Parathyroid adenoma (tissue), 2 donors: ENCODE measurements around the gene SLC35G1.

Experiments used
- H2AFZ ChIP-seq: fragments of 300-600 bp; sonication (generic); one replicate; pipeline ENCODE4 v1.7.0; 2017; ENCODE audit warnings: antibody characterized with exemption, mild to moderate bottlenecking
- H3K27ac ChIP-seq: fragments of 300-600 bp; sonication (generic); one replicate; pipeline ENCODE4 v1.7.0; 2017
- H3K27me3 ChIP-seq: fragments of 300-600 bp; sonication (generic); one replicate; pipeline ENCODE4 v1.7.0; 2017; ENCODE audit warnings: low read length; ENCODE audit not compliant: control insufficient read depth, insufficient read depth
- H3K36me3 ChIP-seq: fragments of 300-600 bp; sonication (generic); one replicate; pipeline ENCODE4 v1.7.0; 2017; ENCODE audit warnings: low read length; ENCODE audit not compliant: control insufficient read depth, insufficient read depth
- H3K4me1 ChIP-seq: fragments of 300-600 bp; sonication (generic); one replicate; pipeline ENCODE4 v1.7.0; 2017; ENCODE audit warnings: control low read depth
- H3K4me2 ChIP-seq: fragments of 300-600 bp; sonication (generic); one replicate; pipeline ENCODE4 v1.7.0; 2017; ENCODE audit warnings: low read length
- H3K4me3 ChIP-seq: fragments of 300-600 bp; sonication (generic); one replicate; pipeline ENCODE4 v1.7.0; 2017; ENCODE audit warnings: low read depth, low read length
- H3K79me2 ChIP-seq: fragments of 300-600 bp; sonication (generic); one replicate; pipeline ENCODE4 v1.7.0; 2017; ENCODE audit warnings: control low read depth
- H3K9ac ChIP-seq: fragments of 300-600 bp; sonication (generic); one replicate; pipeline ENCODE4 v1.7.0; 2017; ENCODE audit warnings: mild to moderate bottlenecking
- H3K9me3 ChIP-seq: fragments of 300-600 bp; sonication (generic); one replicate; pipeline ENCODE4 v1.7.0; 2017; ENCODE audit warnings: low read length; ENCODE audit not compliant: control insufficient read depth
- CTCF ChIP-seq: fragments of 300-600 bp; sonication (generic); IDR thresholded peaks from one replicate; pipeline ENCODE4 v1.7.0; 2017; ENCODE audit warnings: antibody characterized with exemption, mild to moderate bottlenecking
- donor health status: primary hyperparathyroidism.

SLC35G1 gene

GRCh38 chr10:93859049-93859655 lies 34.6 kb upstream of the SLC35G1 start:
- Histone ChIP-seq H3K4me1 (no peaks in the 10 kb centered on the region), H3K4me2 (no peak overlapping the region), H3K9ac (no peak overlapping the region), H3K79me2 (no peaks in the 10 kb centered on the region), H3K27ac (no peak overlapping the region), H3K4me3 (no peak overlapping the region), H3K36me3 (no peaks in the 10 kb centered on the region), H3K9me3 (no peaks in the 10 kb centered on the region), H3K27me3 (no peaks in the 10 kb centered on the region), H2AFZ (no peak overlapping the region)
- TF ChIP-seq CTCF: no peak

DNA sequence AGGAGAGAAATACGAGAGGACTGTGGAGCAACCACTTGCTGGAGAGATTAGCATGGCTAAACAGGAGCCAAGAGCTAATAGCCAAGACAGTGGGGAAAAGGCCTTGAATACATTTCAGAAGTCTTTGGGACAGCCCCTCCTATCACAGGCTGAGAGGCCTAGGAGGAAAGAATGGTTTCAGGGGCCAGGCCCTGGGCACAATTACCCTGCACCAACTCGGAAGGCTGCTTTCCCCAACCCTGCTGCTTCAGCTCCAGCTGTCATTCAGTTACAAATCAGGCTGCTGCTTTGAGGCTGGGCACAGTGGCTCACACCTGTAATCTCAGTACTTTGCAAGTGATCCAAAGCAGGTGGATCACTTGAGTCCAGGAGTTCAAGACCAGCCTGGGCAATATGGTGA lies 32.0 kb upstream of the SLC35G1 start:
- H3K9me3 ChIP-seq: no peaks in the 10 kb centered on the region
- H3K79me2 ChIP-seq: no peaks in the 10 kb centered on the region
- no peak overlapping the region for H3K4me3 ChIP-seq
- no peak overlapping the region for H3K9ac ChIP-seq
- no peak for TF ChIP-seq CTCF
- no peaks in the 10 kb centered on the region for H3K36me3 ChIP-seq
- no peaks in the 10 kb centered on the region for H3K4me1 ChIP-seq
- no peak overlapping the region for H2AFZ ChIP-seq
- H3K27me3 ChIP-seq: no peaks in the 10 kb centered on the region
- no peak overlapping the region for H3K27ac ChIP-seq
- H3K4me2 ChIP-seq: no peak overlapping the region

DNA sequence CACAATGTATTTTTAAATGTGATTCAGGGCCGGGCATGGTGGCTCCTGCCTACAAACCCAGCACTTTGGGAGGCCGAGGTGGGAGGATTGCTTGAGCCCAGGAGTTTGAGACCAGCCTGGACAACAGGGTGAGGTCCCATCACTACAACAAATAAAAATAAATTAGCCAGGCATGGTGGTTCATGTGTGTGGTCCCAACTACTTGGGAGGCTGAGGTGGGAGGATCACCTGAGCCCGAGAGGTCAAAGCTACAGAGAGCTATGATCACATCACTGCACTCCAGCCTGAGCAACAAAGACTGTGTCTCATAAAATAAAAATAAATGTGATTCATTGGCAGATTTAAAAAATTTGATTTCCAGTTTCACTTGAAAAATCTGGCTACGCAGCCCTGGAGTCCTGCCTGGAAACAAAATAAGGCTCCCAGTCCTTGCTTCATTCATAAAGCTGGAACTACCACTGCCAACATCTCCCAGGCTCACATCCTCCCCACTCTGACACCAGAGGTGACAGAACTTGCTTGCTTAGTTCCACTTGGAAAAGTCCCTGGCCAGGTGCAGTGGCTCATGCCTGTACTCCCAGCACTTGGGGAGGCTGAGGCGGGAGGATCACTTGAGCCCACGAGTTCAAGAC lies 27.9 kb upstream of the SLC35G1 start:
- Histone ChIP-seq H3K4me3 (no peak overlapping the region), H3K9ac (no peak overlapping the region), H3K36me3 (no peaks in the 10 kb centered on the region), H3K4me1 (no peaks in the 10 kb centered on the region), H3K27me3 (no peaks in the 10 kb centered on the region), H3K79me2 (no peaks in the 10 kb centered on the region), H3K9me3 (no peaks in the 10 kb centered on the region), H3K27ac (no peak overlapping the region), H2AFZ (no peak overlapping the region), H3K4me2 (no peak overlapping the region)
- no peak for TF ChIP-seq CTCF

- no peaks in the 10 kb centered on the region for H3K9me3 ChIP-seq
- H2AFZ ChIP-seq: no peak overlapping the region
- no peak for TF ChIP-seq CTCF
- no peak overlapping the region for H3K27ac ChIP-seq
- H3K79me2 ChIP-seq: no peaks in the 10 kb centered on the region
- H3K36me3 ChIP-seq: no peaks in the 10 kb centered on the region
- no peak overlapping the region for H3K4me2 ChIP-seq
- no peaks in the 10 kb centered on the region for H3K27me3 ChIP-seq
- H3K4me3 ChIP-seq: no peak overlapping the region
- no peak overlapping the region for H3K9ac ChIP-seq
- H3K4me1 ChIP-seq: no peaks in the 10 kb centered on the region
Measured at GRCh38 chr10:93867525-93867924, 26.3 kb upstream of the SLC35G1 start.

DNA sequence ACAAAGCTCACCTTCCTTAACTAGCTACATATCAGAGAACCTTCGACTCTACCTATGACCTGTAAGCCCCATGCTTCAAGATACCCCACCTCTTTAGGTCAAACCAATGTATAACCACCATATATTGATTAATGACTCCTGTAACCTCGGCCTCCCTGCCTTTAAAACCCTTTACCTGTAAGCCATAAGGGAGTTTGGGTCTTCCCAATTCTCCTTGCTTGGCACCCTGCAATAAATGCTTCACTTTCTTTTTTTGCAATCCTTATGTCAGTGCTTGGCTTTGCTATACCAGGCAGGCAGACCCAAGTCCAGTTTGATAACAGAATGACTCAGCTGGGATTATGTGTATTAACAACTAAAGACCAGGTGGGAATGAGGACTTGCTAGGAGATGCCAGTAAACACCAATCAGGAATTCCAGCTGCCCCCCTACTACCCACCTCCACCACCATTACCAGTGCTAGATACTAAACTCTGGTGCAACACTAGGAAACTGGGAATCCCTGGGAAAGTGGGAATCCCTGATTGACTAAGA lies 22.0 kb upstream of the SLC35G1 start:
- TF ChIP-seq CTCF: no peak
- no peak overlapping the region for H3K9ac ChIP-seq
- no peaks in the 10 kb centered on the region for H3K36me3 ChIP-seq
- H3K27me3 ChIP-seq: no peaks in the 10 kb centered on the region
- H3K9me3 ChIP-seq: no peaks in the 10 kb centered on the region
- no peak overlapping the region for H2AFZ ChIP-seq
- no peak overlapping the region for H3K4me3 ChIP-seq
- no peak overlapping the region for H3K4me2 ChIP-seq
- H3K27ac ChIP-seq: no peak overlapping the region
- H3K4me1 ChIP-seq: peaks cover 3% of the 10 kb centered on the region
- H3K79me2 ChIP-seq: no peaks in the 10 kb centered on the region
